Thoracic aorta (tissue), 2 donors: ENCODE measurements around the gene MXD3. TPM values are rescaled to one million over a fixed set of nuclear protein-coding genes. Genes with fewer than 3 reads are reported as not detected.
"Not testable (repeated sequence)": the region's sequence is repeated elsewhere in the genome, so short reads cannot be mapped to it uniquely, and the experiment has no call there.

Experiments used
- ATAC-seq: fragments of 150-250 bp; one replicate; pipeline ENCODE4 v1.8.0; 2017; ENCODE audit warnings: low read depth; ENCODE audit not compliant: insufficient number of reproducible peaks, low FRiP score
- DNase-seq: peaks from one replicate; pipeline ENCODE4 v3.0.0-alpha.2; 2020; ENCODE audit warnings: low spot score
- H3K27ac ChIP-seq, 2 donors: fragments of 200-600 bp; sonication (generic); 1 replicate in 1 of 2; 2 replicates in 1 of 2; pipeline ENCODE4 v1.5.1; 2016; ENCODE audit warnings: mild to moderate bottlenecking in 2 of 2, moderate library complexity in 2 of 2
- H3K27me3 ChIP-seq: fragments of 200-600 bp; sonication (generic); replicated peaks from 2 replicates; pipeline ENCODE4 v1.6.0; 2016; ENCODE audit warnings: mild to moderate bottlenecking; ENCODE audit not compliant: insufficient read depth
- H3K36me3 ChIP-seq: fragments of 200-600 bp; sonication (generic); one replicate; pipeline ENCODE4 v1.5.1; 2016
- H3K4me1 ChIP-seq, 2 donors: fragments of 200-600 bp; sonication (generic); 1 replicate in 1 of 2; 2 replicates in 1 of 2; pipeline versions ENCODE4 v1.5.1 to v1.6.0; 2016; ENCODE audit warnings: low read depth in 2 of 2, mild to moderate bottlenecking in 1 of 2; ENCODE audit not compliant: control insufficient read depth in 1 of 2
- H3K4me3 ChIP-seq: fragments of 200-600 bp; sonication (generic); 2 replicates; pipeline ENCODE4 v1.5.1; 2016; ENCODE audit warnings: mild to moderate bottlenecking
- H3K9me3 ChIP-seq: fragments of 200-600 bp; sonication (generic); 2 replicates; pipeline ENCODE4 v1.5.1; 2016
- CTCF ChIP-seq: fragments of 200-600 bp; sonication (generic); IDR thresholded peaks from one replicate; pipeline ENCODE4 v1.5.1; 2019; ENCODE audit warnings: antibody characterized with exemption
- total RNA-seq, 2 donors: library from RNA; depleted of rRNA; stranded (reverse); fragments of >200 nt; gene quantifications; one replicate each; pipeline versions ENCODE4 v1.1.0 to v1.2.3, GENCODE V29; 2016

The MXD3 gene
- total RNA-seq: 10 to 100 TPM; 11.9 to 17.6 TPM

GRCh38 chr5:177311723-177312648, at the start of gene MXD3:
Gene MXD3, minus strand, starts transcription at chr5:177311898. Its CDS starts 68 bp downstream, at chr5:177311830.
- ATAC-seq (peak; percentile 79), DNase-seq (peak; percentile 96)
- H3K27ac ChIP-seq: no peak within 1 kb of the TSS
- peaks cover 5 to 23% of the 10 kb centered on the region in 2 donors for H3K4me1 ChIP-seq
- H3K27me3 ChIP-seq: no peaks in the 10 kb centered on the region
- no peak for TF ChIP-seq CTCF
- H3K9me3 ChIP-seq: no peaks in the 10 kb centered on the region
- peak within 1 kb of the TSS; percentile 90 for H3K4me3 ChIP-seq
- H3K36me3 ChIP-seq: peaks cover 4% of the 10 kb centered on the region

GRCh38 chr5:177360740-177361139, 49.0 kb upstream of the MXD3 start:
- ATAC-seq: not testable (repeated sequence)

GRCh38 chr5:177359860-177360259, 48.2 kb upstream of the MXD3 start:
- no peak overlapping the region for H3K27ac ChIP-seq
- H3K4me3 ChIP-seq: no peak overlapping the region
- H3K9me3 ChIP-seq: no peaks in the 10 kb centered on the region
- DNase-seq (no peak), ATAC-seq (no peak)
- peaks cover 9 to 12% of the 10 kb centered on the region in 2 donors for H3K4me1 ChIP-seq
- TF ChIP-seq CTCF: no peak
- H3K36me3 ChIP-seq: no peaks in the 10 kb centered on the region
- no peaks in the 10 kb centered on the region for H3K27me3 ChIP-seq

More at GRCh38 chr5:177360740-177361139, 49.0 kb upstream of the MXD3 start:
- DNase-seq, H3K36me3 ChIP-seq, H3K27ac ChIP-seq, H3K27me3 ChIP-seq, H3K4me3 ChIP-seq, H3K9me3 ChIP-seq: not testable (repeated sequence)
- H3K4me1 ChIP-seq: peaks cover 9 to 12% of the 10 kb centered on the region in 2 donors

GRCh38 chr5:177359451-177359851, 47.8 kb upstream of the MXD3 start:
- DNase-seq (no peak), ATAC-seq (no peak)
- H3K4me3 ChIP-seq: no peak overlapping the region
- no peak for TF ChIP-seq CTCF
- no peaks in the 10 kb centered on the region for H3K9me3 ChIP-seq
- H3K36me3 ChIP-seq: no peaks in the 10 kb centered on the region
- no peaks in the 10 kb centered on the region for H3K27me3 ChIP-seq
- no peak overlapping the region for H3K27ac ChIP-seq
- H3K4me1 ChIP-seq: peaks cover 9 to 12% of the 10 kb centered on the region in 2 donors

GRCh38 chr5:177358370-177358819, 46.7 kb upstream of the MXD3 start:
- ATAC-seq: no peak
- peaks cover 6 to 8% of the 10 kb centered on the region in 2 donors for H3K4me1 ChIP-seq
- no peak for TF ChIP-seq CTCF
- no peaks in the 10 kb centered on the region for H3K27me3 ChIP-seq
- no peaks in the 10 kb centered on the region for H3K9me3 ChIP-seq
- peak overlapping the region; percentile 63 for H3K4me3 ChIP-seq
- no peaks in the 10 kb centered on the region for H3K36me3 ChIP-seq
- no peak for DNase-seq
- no peak overlapping the region for H3K27ac ChIP-seq
